Cortex of kidney (tissue), 1 donor: ENCODE results near the gene NME4.
"Not testable (repeated sequence)": the region's sequence is repeated elsewhere in the genome, so short reads cannot be mapped to it uniquely, and the experiment has no call there.

Experiments used
- DNase-seq: peaks from one replicate; lab custom pipeline; 2025; lab: John Stamatoyannopoulos, UW

Gene NME4

DNA sequence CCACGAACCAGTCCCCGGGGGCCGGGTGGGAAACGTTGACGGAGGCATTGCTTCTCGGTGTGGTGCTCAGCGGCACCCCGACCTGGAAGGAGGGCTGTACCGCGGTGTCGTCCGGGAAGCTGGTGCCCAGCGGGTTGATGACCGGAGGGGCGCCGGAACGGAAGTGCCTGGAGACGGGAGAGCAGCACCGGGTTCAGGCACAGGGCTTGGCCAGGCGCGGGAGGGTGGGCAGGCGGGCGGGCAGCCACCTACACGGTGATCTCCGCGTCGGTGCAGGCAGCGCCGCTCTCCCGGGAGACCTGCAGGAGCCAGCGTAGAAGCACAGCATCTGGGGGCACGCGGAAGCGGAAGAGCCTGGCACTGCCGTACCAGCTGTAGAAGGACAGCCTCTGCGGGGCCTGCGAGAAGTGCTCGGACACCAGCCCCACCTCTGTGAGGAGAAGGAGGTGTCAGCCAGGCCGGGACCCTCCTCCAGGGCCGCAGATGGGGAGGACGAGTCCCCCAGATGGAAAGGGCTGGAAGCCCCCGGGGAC lies 19.5 kb upstream of the NME4 start:
- DNase-seq: no peak

DNA sequence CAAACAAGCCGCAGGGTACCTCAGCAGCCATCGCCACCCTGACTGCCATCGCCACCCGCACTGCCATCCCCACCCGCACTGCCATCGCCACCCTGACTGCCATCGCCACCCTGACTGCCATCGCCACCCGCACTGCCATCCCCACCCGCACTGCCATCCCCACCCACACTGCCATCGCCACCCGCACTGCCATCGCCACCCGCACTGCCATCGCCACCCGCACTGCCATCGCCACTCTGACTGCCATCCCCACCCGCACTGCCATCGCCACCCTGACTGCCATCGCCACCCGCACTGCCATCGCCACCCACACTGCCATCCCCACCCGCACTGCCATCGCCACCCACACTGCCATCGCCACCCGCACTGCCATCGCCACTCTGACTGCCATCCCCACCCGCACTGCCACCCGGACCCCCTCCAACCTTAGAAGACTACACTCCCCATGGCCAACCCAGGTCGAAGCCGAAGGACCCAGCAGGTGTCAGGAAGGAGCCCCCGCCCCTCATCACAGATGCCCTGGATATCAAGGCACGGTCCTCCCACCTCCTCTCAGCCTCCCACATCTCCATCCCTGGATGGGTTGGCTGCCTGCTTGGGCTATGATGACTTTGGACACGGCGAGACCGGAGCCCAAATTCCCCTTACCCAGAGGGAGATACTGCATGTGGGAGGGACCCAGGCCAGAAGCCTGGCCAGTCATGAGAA lies 18.7 kb upstream of the NME4 start:
- DNase-seq: not testable (repeated sequence)

DNA sequence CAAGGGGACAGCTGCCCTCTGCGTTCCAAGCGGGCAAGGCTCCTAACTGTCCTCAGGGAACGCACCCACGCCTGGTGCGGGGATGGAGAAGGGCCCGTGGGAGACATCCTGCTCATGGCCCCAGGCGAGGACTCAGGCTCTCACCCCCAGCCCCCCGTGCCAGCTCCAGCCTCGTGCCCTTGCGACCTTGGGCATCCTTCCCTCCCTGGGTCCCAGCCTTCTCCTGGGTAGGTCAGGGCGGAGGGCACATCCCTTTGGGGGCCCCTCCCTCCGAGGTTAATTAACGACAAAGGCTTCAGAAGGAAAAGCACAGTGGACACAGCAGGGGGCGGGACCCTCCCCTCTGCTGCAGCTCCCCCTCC lies 18.2 kb upstream of the NME4 start:
- no peak for DNase-seq

DNA sequence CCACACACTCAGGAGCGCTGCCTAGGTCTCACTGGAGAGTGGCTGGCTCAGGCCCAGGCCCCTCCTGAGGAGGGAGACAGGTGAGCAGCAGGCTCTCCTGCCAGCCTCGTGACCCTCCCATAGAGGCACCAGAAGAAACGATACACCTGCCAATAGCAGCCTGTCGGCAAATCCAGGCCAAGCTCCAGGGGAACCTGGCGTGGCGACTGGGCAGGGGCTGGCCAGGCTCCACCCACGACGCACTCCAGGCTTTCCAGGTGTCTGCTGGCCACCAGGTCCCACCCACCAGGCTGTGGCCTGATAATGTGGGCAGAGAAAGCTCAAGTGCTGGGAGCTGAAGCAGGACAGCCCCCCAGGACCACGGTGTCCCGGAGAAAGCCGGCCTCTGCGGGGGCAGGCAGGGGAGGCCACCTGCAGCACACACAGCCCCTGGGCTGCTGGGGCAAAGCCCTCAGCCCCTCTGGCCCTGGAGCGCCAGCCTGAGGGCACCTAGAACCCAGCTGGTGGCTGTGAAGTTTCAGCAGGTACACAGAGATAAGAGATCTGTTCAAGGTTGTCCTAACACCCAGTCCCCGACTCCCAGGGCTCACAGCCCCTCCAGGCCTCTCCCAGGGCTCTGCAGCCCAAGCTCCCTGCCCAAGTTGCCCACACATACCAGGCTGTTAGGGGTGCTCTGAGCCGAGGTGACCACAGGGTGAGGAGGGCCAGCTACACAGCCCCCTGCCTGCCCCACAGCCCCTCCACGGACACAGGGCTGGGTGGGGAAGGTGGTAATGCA lies 17.6 kb upstream of the NME4 start:
- DNase-seq: no peak

DNA sequence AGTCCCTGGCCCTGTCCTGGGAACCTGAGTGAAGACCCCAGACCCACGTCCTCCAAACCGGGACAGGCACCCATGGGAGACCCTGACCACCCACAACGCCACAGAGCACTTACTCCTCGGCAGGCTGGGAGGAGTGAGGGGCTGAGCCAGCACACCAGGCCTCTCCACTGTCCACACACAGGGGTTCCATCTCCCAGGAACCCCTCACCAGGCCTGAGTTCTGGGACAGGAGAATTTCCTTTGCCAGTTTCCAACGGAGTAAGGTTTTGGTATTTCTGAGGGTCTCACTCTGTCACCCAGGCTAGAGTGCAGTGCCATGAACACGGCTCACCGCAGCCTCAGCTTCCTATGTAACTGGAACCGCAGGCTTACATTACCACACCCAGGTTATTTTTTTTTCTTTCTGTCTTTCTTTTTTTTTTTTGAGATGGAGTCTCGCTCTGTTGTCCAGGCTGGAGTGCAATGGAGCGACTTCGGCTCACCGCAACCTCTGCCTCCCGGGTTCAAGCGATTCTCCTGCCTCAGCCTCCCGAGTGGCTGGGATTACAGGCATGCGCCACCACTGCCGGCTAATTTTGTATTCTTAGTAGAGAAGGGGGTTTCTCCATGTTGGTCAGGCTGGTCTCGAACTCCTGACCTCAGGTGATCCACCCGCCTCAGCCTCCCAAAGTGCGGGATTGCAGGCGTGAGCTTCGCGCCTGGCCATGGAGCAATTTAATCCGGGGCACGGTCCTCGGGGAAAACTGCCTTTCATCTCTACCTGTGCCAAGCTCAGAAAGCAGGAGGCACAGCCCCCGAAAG lies 16.8 kb upstream of the NME4 start:
- no peak for DNase-seq

DNA sequence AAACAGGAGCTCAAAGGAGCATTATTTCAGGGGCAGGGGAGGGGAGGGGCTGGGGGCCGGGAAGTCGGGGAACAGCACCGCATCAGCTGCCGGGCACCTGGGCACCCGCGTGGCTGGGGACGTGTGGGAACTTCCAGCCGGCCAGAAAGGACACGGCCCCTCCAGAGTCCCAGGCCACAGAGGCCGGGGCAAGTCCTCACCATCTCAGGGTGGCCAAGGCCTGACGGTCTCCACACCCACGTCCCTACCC lies 16.3 kb upstream of the NME4 start:
- DNase-seq: no peak

DNA sequence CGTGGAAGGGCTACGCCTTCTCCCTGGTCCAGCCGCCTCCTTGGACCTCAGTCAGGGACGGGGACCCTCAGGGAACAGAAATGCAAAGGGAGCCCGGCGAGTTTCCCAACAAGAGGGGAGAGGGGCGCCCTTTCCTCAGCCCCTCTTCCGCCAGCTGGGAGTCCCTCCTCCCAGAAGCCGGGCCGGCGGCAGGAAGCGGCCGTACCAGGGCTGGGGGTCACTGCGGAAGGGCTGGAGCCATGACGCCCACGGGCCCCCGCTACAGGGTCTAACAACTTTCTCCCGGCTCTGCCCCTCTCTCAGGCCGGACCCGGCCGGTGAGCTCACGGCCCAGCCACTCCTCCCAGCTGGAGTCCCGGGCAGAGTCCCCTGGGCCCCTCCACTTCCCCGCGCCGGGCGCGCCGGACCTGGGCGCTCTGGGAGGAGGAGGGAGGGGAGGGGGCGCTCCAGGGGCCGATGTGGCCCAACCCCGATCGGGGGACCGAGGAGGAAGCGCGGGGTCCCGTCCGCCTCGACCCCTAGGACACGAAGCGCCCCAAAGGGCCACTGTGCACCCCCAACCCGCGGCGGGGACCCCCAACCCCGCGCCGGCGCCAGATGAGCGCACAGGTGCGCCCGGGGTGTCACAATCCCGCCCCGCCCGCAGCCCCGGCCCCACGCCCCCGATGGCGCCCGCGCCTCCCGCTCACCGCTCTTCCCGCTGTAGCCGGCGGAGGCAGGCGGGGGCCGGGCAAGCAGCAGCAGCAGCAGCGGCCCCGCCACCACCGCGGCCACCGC lies 15.8 kb upstream of the NME4 start:
- DNase-seq: no peak

DNA sequence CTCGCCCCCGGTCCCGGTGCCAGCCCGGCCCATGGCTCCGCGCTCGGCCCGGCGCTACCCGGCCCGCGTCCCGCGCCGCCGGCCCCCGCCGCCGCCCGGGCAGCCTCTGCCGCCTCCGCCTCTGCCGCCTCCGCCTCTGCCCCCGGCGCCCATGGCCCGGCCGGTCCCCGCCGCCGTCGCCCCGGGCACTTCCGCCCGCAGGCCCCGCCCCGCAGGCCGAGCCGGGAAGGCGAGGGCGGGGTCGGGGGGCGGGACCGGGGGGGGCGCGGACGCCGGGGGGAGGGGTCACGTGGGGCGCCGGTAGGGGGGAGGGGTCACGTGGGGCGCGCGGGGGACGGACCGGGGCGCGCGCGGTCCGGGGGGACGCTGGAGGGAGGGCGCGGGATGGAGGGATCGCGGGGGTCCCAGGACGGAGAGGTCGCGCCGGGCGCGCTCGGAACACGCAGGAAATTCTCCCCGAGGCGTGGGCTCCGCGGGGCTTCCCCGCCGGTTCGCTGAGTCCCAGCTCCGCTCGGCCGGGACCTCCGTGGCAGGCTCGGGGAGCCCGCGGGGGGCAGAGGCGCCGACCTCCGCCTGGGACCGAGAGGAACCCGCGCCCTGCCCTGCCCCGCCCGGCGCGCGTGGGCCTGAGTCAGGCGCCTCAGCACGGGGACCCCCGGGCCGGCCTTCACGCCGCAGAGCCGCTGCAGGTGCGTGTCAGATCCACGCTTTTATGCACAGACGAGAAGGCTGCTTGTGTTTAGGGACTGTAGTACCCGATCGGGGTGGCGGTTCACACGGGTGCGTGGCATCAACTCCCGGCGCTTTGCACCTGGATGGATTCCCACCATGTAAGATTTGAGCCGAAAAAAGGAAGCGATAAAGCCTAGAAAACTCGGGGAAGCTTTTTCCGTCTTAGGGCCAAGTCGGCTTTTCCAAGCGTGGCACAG lies 14.9 kb upstream of the NME4 start, which contains the start of gene PGAP6:
Gene PGAP6 (minus strand): TSS at position 190 of the 929 bp plus-strand sequence. CDS start 157 bp downstream, at position 33.
- no peak for DNase-seq

DNA sequence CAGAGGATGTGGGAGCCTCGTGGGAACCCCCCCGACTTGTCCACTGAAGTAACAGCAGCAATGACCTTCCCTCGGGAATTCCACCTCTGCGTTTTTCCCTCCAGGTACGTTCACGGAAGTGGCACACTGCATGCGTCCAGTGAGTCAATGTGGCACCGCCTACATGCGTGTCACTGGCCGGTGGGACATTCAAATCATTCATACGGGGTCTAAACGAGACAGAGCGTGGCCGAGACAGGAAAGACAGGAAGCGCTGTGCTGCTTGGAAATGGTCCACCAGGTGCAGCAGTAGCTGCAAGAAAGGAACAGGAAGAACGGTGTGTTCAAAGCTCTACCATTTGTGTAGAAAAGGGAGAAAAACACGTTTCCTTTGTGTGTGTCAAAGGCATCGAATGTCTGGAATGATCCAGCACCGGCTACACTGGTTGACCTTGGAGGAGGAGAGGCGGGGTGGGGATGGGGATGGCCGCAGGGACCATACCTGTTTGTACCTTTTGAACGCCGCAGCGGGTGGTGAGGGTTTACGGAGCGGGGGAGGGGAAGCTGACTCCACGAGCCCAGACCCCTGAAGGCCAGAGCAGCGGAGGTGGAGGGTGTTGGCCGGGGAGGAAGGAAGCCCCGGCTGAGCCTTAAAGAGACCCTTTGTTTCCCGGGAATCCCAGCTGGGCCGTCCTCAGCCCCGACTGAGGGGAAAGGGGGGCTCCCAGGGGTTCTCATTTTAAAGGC lies 13.5 kb upstream of the NME4 start:
- DNase-seq: no peak

DNA sequence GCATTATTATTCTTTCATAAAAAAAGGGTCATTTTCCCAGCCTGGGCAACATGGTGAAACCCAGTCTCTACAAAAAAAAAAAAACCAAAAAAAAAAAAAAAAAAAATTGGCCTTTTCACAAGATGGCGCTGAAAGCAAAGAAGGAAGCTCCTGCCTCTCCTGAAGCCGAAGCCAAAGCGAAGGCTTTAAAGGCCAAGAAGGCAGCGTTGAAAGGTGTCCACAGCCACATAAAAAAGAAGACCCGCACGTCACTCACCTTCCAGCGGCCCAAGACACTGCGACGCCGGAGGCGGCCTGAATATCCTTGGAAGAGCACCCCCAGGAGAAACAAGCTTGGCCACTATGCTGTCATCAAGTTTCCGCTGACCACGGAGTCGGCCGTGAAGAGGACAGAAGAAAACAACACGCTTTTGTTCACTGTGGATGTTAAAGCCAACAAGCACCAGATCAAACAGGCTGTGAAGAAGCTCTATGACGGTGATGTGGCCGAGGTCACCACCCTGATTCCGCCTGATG lies 10.3 kb upstream of the NME4 start:
- no peak for DNase-seq

DNA sequence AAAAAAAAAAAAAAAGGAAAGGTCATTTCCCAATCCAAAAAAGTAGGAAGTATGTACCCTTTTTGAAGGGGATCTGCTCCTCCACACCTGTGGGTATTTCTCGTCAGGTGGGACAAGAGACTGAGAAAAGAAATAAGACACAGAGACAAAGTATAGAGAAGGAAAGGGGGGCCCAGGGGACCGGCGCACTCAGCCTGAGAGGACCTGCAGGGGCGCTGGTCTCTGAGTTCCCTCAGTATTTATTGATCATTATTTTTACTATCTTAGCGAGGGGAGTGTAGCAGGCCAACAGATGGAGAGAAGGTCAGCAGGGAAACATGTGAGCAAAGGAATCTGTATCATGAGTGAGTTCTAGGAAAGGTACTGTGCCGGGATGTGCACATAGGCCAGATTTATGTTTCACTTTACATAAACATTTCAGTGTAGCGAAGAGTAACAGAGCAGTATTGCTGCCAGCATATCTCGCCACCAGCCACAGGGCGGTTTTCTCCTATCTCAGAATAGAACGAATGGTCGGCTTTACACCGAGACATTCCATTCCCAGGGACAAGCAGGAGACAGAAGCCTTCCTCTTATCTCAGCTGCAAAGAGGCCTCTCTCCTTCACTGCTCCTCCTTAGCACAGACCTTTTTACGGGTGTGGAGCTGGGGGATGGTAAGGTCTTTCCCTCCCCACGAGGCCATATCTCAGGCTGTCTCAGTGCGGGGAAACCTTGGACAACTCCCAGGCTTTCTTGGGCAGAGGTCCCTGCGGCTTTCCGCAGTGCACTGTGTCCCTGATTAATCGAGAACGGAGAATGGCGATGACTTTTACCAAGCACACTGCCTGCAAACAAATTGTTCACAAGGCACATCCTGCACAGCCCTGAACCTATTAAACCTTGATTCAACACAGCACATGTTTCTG lies 9.0 kb upstream of the NME4 start:
- DNase-seq: not testable (repeated sequence)

DNA sequence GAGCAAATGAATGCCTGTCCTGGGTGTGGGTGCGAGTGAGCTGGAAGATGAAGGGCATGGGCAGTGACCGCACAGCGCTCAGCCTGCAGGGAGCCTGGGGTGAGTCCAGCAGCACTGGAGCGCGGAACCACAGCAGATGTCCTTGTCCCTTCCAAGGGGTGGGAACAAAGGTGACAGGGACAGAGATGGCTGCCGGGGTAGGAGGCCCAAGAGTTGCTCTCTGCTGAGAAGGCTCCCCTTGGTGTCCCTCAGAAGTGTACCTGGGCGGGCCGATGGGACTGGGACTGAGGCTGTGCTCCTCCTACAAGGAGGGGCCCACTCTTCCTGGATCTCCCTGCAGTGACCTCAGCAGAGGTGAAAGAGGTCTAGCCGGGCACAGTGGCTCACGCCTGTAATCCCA lies 7.6 kb upstream of the NME4 start:
- DNase-seq: no peak

DNA sequence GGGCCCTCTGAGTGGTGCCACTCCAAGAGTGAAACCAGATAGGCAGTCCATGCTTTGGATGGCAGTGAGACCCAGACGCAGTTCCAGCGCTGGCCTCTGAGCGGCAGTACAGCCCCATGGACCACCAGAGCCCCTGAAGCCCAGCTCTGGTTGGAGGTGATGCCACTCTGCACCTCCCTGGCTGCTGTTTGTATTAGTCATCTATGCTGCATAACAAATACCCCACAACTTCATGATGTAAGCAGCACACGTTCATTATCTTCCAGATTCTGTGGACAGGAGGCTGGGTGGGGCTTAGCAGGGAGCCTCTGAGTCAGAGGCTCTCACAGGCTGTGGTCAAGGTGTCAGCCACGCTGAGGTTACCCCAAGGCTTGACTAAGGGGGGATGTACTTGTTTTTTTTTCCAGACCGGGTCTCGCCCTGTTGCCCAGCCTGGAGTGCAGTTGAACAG lies 5.1 kb upstream of the NME4 start:
- DNase-seq: no peak

DNA sequence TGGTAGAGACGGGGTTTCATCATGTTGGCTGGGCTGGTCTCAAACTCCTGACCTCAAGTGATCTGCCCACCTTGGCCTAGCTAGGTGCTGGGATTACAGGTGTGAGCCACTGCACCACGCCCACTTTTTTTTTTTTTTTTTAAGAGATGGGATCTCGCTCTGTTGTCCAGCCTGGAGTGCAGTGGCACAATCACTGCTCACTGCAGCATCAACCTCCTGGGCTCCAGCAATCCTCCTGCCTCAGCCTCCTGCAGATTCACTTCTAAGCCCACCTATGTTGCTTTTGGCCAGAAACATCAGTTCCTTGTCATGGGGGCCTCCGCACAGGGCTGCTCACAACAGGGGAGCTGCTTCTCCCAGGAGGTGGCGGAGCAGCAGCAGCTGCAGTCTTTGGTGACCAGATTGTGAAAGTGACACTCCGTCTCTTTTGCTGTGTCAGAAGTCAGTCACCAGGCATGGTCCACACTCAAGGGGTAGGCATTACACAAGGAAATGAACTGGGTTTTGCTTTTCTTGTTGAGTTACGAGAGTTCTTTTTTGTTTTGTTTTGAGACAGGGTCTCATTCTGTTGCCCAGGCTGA lies 4.5 kb upstream of the NME4 start:
- no peak for DNase-seq

DNA sequence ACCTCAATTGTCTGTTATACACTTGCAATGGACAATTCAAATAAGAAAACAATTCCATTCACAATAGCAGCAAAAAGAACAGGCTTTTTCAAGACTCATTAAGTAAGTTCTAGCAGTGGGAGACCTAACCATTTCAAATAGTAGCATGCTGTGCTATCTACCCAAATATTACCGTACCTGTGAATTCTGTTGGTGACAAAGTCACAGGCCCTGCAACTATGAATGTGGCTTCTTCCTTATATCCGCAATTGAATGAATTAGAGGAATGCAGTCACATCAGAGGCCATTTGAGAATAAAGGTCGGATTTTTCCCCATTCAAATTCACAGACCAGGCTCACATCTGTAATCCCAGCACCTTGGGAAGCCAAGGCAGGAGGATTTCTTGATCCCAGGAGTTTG lies 800 bp upstream of the NME4 start:
- DNase-seq: no peak

DNA sequence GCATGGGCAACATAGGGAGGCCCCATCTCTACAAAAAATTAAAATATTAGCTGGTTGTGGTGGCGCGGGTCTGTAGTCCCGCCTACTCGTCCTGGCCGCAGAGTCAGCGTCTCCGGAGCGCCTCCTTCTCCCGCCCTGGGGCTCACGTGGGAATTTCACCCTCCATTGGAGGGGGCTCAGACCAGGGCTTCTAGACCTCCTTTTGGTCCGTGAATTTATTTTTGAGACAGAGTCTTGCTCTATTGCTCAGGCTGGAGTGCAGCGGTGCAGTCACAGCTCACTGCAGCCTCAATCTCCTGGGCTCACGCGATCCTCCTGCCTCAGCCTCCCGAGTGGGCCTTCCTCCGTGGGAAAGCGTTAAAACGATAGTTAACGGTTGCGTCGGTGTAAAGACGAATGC lies 394 bp upstream of the NME4 start:
- DNase-seq: no peak

DNA sequence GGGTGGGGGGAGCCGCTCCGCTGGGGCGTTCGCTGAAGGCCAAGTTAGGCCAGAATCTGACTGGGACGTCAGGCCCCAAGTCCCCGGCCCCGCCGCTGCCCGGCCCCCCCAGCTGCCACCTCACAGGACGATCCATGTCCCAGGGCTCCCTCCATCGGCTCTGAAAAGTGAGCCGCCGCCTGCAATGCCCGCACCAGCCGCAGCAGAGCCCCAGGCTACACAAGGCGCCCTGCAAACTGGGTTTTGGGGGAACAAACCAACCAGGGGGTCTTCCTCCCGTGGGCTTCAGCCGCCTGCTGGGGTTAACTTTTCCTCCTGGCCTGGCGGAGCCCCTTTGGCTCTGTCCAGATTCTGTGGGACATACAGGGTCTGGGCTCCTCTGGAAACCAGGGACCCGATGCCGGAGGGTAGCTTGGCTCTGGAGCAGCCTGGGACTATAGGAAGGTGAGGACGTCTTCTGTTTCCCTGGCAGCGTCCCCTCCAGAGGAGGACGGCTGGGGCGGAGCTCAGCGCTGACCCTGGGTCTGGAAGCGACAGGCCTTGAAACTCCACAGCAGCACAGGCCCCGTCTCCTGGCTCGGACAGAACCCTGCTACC lies 835 bp downstream of the NME4 start:
- DNase-seq: no peak
